ENCODE data around the gene NBPF6. TPM values are rescaled to one million over a fixed set of nuclear protein-coding genes. Genes with fewer than 3 reads are reported as not detected.
"Not testable (repeated sequence)": the region's sequence is repeated elsewhere in the genome, so short reads cannot be mapped to it uniquely, and the experiment has no call there.

NBPF6 gene, protein sequence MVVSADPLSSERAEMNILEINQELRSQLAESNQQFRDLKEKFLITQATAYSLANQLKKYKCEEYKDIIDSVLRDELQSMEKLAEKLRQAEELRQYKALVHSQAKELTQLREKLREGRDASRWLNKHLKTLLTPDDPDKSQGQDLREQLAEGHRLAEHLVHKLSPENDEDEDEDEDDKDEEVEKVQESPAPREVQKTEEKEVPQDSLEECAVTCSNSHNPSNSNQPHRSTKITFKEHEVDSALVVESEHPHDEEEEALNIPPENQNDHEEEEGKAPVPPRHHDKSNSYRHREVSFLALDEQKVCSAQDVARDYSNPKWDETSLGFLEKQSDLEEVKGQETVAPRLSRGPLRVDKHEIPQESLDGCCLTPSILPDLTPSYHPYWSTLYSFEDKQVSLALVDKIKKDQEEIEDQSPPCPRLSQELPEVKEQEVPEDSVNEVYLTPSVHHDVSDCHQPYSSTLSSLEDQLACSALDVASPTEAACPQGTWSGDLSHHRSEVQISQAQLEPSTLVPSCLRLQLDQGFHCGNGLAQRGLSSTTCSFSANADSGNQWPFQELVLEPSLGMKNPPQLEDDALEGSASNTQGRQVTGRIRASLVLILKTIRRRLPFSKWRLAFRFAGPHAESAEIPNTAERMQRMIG
- total RNA-seq (2014; rRNA removed) (0.07 TPM in 1 of 2 replicates, not detected in the other), Bru-seq, nascent RNA (percentile 4 among the genes with signal in this experiment), BruChase-seq, experiment 1, labeled RNA remaining after a 6-hour chase (percentile 12 among the genes with signal in this experiment), BruChase-seq, experiment 2, labeled RNA remaining after a 2-hour chase (percentile 5 among the genes with signal in this experiment)
- long read RNA-seq, result 0 reads

GRCh38 chr1:108450043-108450442 is at the start of gene NBPF6:
Gene NBPF6, plus strand, starts transcription at chr1:108450343. Its CDS starts 259 bp downstream, at chr1:108450602.
- POLR2A ChIA-PET (ENCODE audit: unreplicated experiment); BruUV-seq (replicated peaks); H3K9me2 ChIP-seq (replicated peaks; ENCODE audit: low read length); ATAC-seq; H3K4me2 ChIP-seq (ENCODE audit: low read length); H3K9ac ChIP-seq (ENCODE audit: low read length); H3K9me3 ChIP-seq (ENCODE audit: low read length); intact Hi-C loops (cut with micrococcal nuclease); H3K4me1 ChIP-seq (ENCODE audit: insufficient read depth, low read length); CTCF ChIA-PET; H2AFZ ChIP-seq (ENCODE audit: low read length); H3K79me2 ChIP-seq (ENCODE audit: low read length); H3K27me3 ChIP-seq (ENCODE audit: low read length); H3K4me3 ChIP-seq (ENCODE audit: low read length); H3K36me3 ChIP-seq (ENCODE audit: low read depth, low read length); H4K20me1 ChIP-seq (ENCODE audit: low read length); H3F3A ChIP-seq (ENCODE audit: low read length, unreplicated experiment); H3K27ac ChIP-seq (ENCODE audit: low read length); DNase-seq: not testable (repeated sequence)

DNA sequence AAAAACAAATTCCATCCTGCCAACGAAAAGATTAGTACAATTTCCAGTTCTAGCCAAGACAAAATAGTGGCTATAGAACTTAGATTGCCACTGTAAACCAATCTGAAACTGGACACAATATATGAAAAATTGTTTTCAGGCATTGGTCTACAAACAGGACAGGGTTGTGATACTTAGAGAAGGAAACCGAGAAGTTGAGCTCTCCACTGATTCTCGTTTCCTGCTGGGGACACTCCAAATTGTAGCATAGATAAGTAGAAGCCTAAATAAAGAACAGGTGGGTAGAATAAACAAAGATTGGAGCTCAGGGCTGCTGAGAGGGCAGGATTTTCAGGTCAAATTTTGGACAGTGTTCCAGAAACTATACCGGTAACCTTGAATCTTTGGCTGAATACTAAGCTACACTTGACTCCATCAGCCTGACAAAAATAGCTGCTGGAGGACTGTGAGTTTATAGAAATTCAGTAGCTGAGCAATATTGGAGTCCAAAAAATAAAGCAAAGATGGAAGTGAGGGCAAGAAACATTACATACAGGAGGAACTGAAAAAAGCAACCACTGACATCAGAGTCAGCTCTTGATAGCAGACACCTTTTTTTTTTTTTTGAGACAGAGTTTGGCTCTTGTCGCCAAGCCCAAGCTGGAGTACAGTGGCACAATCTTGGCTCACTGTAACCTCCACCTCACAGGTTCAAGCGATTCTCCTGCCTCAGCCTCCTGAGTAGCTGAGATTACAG is 38.9 kb upstream of the NBPF6 start:
- CTCF ChIA-PET; H2AFZ ChIP-seq (ENCODE audit: low read length); H3K4me2 ChIP-seq (ENCODE audit: low read length); H3K4me1 ChIP-seq (ENCODE audit: insufficient read depth, low read length); H3F3A ChIP-seq (ENCODE audit: low read length, unreplicated experiment); H3K27ac ChIP-seq (ENCODE audit: low read length); H4K20me1 ChIP-seq (ENCODE audit: low read length); ATAC-seq; intact Hi-C loops (cut with micrococcal nuclease); H3K9me2 ChIP-seq (replicated peaks; ENCODE audit: low read length); H3K9ac ChIP-seq (ENCODE audit: low read length); BruUV-seq (replicated peaks); H3K36me3 ChIP-seq (ENCODE audit: low read depth, low read length); H3K79me2 ChIP-seq (ENCODE audit: low read length); H3K4me3 ChIP-seq (ENCODE audit: low read length); POLR2A ChIA-PET (ENCODE audit: unreplicated experiment); H3K9me3 ChIP-seq (ENCODE audit: low read length); DNase-seq; H3K27me3 ChIP-seq (ENCODE audit: low read length): not testable (repeated sequence)

GRCh38 chr1:108420129-108420528 is 30.0 kb upstream of the NBPF6 start:
- H3K27me3 ChIP-seq (ENCODE audit: low read length); H3K9me2 ChIP-seq (replicated peaks; ENCODE audit: low read length); H3K36me3 ChIP-seq (ENCODE audit: low read depth, low read length); POLR2A ChIA-PET (ENCODE audit: unreplicated experiment); H3K4me1 ChIP-seq (ENCODE audit: insufficient read depth, low read length); H3K4me3 ChIP-seq (ENCODE audit: low read length); BruUV-seq (replicated peaks); H3K9me3 ChIP-seq (ENCODE audit: low read length); H3K27ac ChIP-seq (ENCODE audit: low read length); H2AFZ ChIP-seq (ENCODE audit: low read length); H4K20me1 ChIP-seq (ENCODE audit: low read length); H3K9ac ChIP-seq (ENCODE audit: low read length); ATAC-seq; H3F3A ChIP-seq (ENCODE audit: low read length, unreplicated experiment); DNase-seq; H3K4me2 ChIP-seq (ENCODE audit: low read length); CTCF ChIA-PET; H3K79me2 ChIP-seq (ENCODE audit: low read length); intact Hi-C loops (cut with micrococcal nuclease): not testable (repeated sequence)

DNA sequence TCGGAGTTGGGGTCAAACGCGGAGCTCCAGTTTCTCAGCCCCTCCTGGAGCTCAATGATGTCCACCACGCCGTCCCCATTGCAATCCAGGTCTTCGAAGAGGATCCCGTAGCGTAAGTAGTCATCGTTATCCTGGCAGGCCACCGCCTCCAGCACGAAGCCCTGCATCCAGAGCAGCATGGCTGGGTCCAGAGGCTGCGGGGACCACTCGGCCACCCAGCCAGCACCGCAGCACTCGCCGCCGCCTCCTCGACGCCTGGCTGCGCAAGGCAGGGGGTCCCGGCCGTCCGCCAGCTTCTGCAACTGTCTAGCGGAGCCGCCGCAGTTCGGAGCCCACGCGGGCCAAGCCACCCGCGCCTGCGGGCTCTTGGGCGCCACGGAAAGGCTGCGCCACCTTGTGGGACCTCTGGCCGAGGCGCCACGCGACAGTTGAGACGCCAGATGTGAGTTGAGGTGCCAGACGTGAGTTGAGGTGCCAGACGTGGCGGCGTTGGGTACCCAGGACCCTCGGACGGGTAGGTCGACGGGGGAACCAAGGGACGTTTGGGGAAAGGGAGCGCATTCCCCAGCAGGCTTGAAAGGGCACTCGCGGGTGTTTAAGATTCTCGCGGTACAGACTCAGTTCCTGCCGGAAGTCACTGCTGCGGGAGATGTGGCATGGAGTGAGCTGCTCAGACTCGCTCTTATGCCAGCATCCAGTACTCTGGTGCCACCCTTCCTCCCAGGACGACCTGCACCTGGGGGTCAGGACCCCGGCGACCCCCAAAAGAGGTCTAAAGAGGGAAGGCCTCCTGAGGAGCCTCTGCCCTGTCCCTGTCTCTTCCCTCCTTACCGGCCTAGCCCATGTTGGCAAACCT is 28.9 kb upstream of the NBPF6 start:
- intact Hi-C loops (cut with micrococcal nuclease); H3K9me3 ChIP-seq (ENCODE audit: low read length); H3K4me1 ChIP-seq (ENCODE audit: insufficient read depth, low read length); H3K9ac ChIP-seq (ENCODE audit: low read length); H3K79me2 ChIP-seq (ENCODE audit: low read length); BruUV-seq (replicated peaks); H3K9me2 ChIP-seq (replicated peaks; ENCODE audit: low read length); H3K27me3 ChIP-seq (ENCODE audit: low read length); CTCF ChIA-PET; POLR2A ChIA-PET (ENCODE audit: unreplicated experiment); DNase-seq; H4K20me1 ChIP-seq (ENCODE audit: low read length); H3K4me3 ChIP-seq (ENCODE audit: low read length); H3F3A ChIP-seq (ENCODE audit: low read length, unreplicated experiment); H3K27ac ChIP-seq (ENCODE audit: low read length); H3K36me3 ChIP-seq (ENCODE audit: low read depth, low read length); H2AFZ ChIP-seq (ENCODE audit: low read length); H3K4me2 ChIP-seq (ENCODE audit: low read length): not testable (repeated sequence)
- ATAC-seq, result peak; percentile 31

DNA sequence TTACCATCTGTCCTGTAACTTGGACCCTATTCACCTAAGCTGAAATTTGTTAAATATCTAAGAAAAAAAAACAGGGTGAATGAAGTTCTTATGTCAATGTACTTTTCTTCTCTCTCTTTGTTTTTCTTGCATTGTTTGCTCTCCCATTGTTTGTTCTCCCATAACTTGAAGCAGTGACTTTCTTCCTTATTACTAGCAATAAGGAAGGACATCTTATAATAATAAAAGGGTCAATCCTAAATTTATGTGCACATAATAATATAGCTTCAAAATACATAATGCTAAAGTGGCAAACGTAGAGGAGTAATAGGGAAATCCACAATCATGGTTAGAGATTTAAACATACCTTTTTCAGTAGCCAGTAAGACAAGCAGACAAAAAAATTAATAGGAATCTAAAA is 23.3 kb upstream of the NBPF6 start:
- intact Hi-C loops (cut with micrococcal nuclease); H3K79me2 ChIP-seq (ENCODE audit: low read length); DNase-seq; POLR2A ChIA-PET (ENCODE audit: unreplicated experiment); H3K9me2 ChIP-seq (replicated peaks; ENCODE audit: low read length); H3K9me3 ChIP-seq (ENCODE audit: low read length); H3K4me1 ChIP-seq (ENCODE audit: insufficient read depth, low read length); BruUV-seq (replicated peaks); H3K9ac ChIP-seq (ENCODE audit: low read length); H3K27ac ChIP-seq (ENCODE audit: low read length); H3K4me2 ChIP-seq (ENCODE audit: low read length); H4K20me1 ChIP-seq (ENCODE audit: low read length); CTCF ChIA-PET; H3K27me3 ChIP-seq (ENCODE audit: low read length); H3F3A ChIP-seq (ENCODE audit: low read length, unreplicated experiment); H3K36me3 ChIP-seq (ENCODE audit: low read depth, low read length); H2AFZ ChIP-seq (ENCODE audit: low read length); H3K4me3 ChIP-seq (ENCODE audit: low read length); ATAC-seq: not testable (repeated sequence)

GRCh38 chr1:108432002-108432401 is 18.1 kb upstream of the NBPF6 start:
- H3K36me3 ChIP-seq (ENCODE audit: low read depth, low read length); H3K4me2 ChIP-seq (ENCODE audit: low read length); H3K27me3 ChIP-seq (ENCODE audit: low read length); H3F3A ChIP-seq (ENCODE audit: low read length, unreplicated experiment); intact Hi-C loops (cut with micrococcal nuclease); H3K9me3 ChIP-seq (ENCODE audit: low read length); POLR2A ChIA-PET (ENCODE audit: unreplicated experiment); H3K79me2 ChIP-seq (ENCODE audit: low read length); BruUV-seq (replicated peaks); H3K4me1 ChIP-seq (ENCODE audit: insufficient read depth, low read length); H4K20me1 ChIP-seq (ENCODE audit: low read length); DNase-seq; H3K9ac ChIP-seq (ENCODE audit: low read length); ATAC-seq; CTCF ChIA-PET; H2AFZ ChIP-seq (ENCODE audit: low read length); H3K4me3 ChIP-seq (ENCODE audit: low read length); H3K9me2 ChIP-seq (replicated peaks; ENCODE audit: low read length); H3K27ac ChIP-seq (ENCODE audit: low read length): not testable (repeated sequence)

Measured in PC-3 (cell line).